ENCODE measurements around the gene KDM2B. TPM values are rescaled to one million over a fixed set of nuclear protein-coding genes. Genes with fewer than 3 reads are reported as not detected.

KDM2B gene
- polyA plus RNA-seq, 1 donor from 2014 or later = 85.5 TPM

DNA sequence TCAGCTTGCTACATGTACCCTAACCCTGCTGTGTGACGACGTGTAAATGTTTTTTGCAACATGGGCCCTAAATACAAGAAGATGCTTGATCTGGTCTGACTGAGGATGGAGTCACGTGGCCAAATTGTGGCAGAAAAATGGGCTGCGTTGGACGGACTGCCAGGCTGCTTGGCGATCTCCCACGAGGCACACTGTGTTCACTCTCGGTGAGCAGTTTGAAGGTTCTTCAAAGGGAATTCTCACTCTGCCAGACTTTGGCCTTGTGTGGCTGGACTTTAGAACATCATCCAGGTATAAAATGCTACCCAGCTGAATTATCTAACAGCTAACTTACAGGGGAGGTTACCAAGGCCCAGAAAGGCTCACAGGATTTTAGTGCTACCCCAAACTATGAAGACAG is 85.1 kb downstream of the KDM2B start:
- Histone ChIP-seq H2AFZ (ENCODE audit: low read depth, low read length) (no peak overlapping the region), H3K9me2 (ENCODE audit: insufficient read depth, low read length) (no peaks in the 10 kb centered on the region), H3K79me2 (replicated peaks; ENCODE audit: insufficient read depth, low read length) (no peaks in the 10 kb centered on the region), H3K27ac (ENCODE audit: low read length) (no peak overlapping the region), H3K27me3 (ENCODE audit: insufficient read depth, low read depth, low read length) (no peaks in the 10 kb centered on the region), H3K4me3 (ENCODE audit: low read length) (no peak overlapping the region), H4K20me1 (ENCODE audit: insufficient read depth) (no peaks in the 10 kb centered on the region), H3F3A (ENCODE audit: insufficient read depth, low read length, poor library complexity, severe bottlenecking) (no peaks in the 10 kb centered on the region), H3K4me2 (ENCODE audit: low read length) (no peak overlapping the region), H3K36me3 (ENCODE audit: insufficient read depth, low read length) (no peaks in the 10 kb centered on the region), H3K9me3 (ENCODE audit: low read length) (no peaks in the 10 kb centered on the region), H3K9ac (ENCODE audit: low read length) (no peak overlapping the region)
- TF ChIP-seq POLR2AphosphoS5 (IDR thresholded peaks at IDR 0.05) (no peak), EP300 (conservative IDR thresholded peaks at IDR 0.05; ENCODE audit: poor library complexity, severe bottlenecking) (no peak), EZH2 (IDR thresholded peaks at IDR 0.05; ENCODE audit: borderline replicate concordance, insufficient read depth, low read length, poor library complexity, severe bottlenecking) (no peak), TAF1 (IDR thresholded peaks at IDR 0.05; ENCODE audit: low read depth) (no peak), REST (IDR thresholded peaks at IDR 0.05; ENCODE audit: borderline replicate concordance) (no peak), CTCF (IDR thresholded peaks at IDR 0.05; ENCODE audit: poor library complexity, severe bottlenecking) (no peak), SMC3 (conservative IDR thresholded peaks at IDR 0.05; ENCODE audit: poor library complexity) (no peak), RAD21 (conservative IDR thresholded peaks at IDR 0.05) (no peak), MXI1 (conservative IDR thresholded peaks at IDR 0.05; ENCODE audit: poor library complexity, severe bottlenecking) (no peak)

DNA sequence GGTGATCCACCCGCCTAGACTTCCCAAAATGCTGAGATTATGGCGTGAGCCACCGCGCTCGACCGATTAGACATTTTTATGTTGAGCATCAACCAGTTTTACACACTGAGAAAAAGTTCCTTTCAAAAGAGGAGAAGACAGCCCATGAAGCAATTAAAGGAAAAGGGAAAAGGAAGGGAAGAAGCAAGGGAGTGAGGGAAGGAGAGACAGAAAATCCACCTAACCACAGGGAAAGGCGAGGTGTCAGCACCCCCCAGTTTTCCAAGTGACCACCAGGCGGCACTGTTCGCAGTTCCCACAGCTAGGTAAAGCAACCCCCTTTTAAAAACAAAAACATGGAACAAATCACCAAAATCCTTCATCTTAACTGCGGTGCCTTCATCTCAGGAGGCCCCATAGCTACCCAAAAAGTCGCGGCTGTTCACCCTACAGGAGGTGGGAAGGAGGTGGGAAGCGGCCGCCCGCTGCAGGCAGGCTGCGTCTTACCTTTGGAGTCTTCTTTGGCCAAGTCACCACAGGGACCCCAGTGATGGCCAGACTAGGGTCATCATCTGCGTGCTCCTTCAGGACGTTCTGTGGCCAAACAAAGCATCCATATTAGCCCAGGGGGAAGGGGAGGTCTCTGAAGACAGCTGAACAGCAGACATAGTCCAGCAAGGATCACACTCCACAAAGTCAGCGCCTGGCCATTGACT is 86.6 kb downstream of the KDM2B start:
- Histone ChIP-seq H3F3A (ENCODE audit: insufficient read depth, low read length, poor library complexity, severe bottlenecking) (no peaks in the 10 kb centered on the region), H3K27me3 (ENCODE audit: insufficient read depth, low read depth, low read length) (no peaks in the 10 kb centered on the region), H3K27ac (ENCODE audit: low read length) (no peak overlapping the region), H2AFZ (ENCODE audit: low read depth, low read length) (no peak overlapping the region), H4K20me1 (ENCODE audit: insufficient read depth) (no peaks in the 10 kb centered on the region), H3K9ac (ENCODE audit: low read length) (no peak overlapping the region), H3K9me2 (ENCODE audit: insufficient read depth, low read length) (no peaks in the 10 kb centered on the region), H3K9me3 (ENCODE audit: low read length) (no peaks in the 10 kb centered on the region), H3K4me2 (ENCODE audit: low read length) (no peak overlapping the region), H3K36me3 (ENCODE audit: insufficient read depth, low read length) (no peaks in the 10 kb centered on the region), H3K79me2 (replicated peaks; ENCODE audit: insufficient read depth, low read length) (no peaks in the 10 kb centered on the region), H3K4me3 (ENCODE audit: low read length) (no peak overlapping the region)
- TF ChIP-seq SMC3 (conservative IDR thresholded peaks at IDR 0.05; ENCODE audit: poor library complexity) (peak; percentile 49), RAD21 (conservative IDR thresholded peaks at IDR 0.05) (peak; percentile 23), MXI1 (conservative IDR thresholded peaks at IDR 0.05; ENCODE audit: poor library complexity, severe bottlenecking) (no peak), CTCF (IDR thresholded peaks at IDR 0.05; ENCODE audit: poor library complexity, severe bottlenecking) (peak; percentile 57)
